KOPT-K1 (cell line): ENCODE measurements around the gene BICDL2.
"Not testable (repeated sequence)": the region's sequence is repeated elsewhere in the genome, so short reads cannot be mapped to it uniquely, and the experiment has no call there.

Source experiments
- H3K27ac ChIP-seq: fragments of 200-600 bp; sonication (generic); 2 replicates; pipeline ENCODE4 v1.5.1; 2016; ENCODE audit warnings: antibody characterized with exemption, mild to moderate bottlenecking, low read depth, low read length; ENCODE audit not compliant: poor library complexity, severe bottlenecking
- H3K36me3 ChIP-seq: fragments of 200-600 bp; sonication (generic); 2 replicates; pipeline ENCODE4 v1.5.1; 2017; ENCODE audit warnings: antibody characterized with exemption, mild to moderate bottlenecking, low read length, moderate library complexity; ENCODE audit not compliant: insufficient read depth
- H3K9me3 ChIP-seq: fragments of 200-600 bp; sonication (generic); 2 replicates; pipeline ENCODE4 v1.5.1; 2017; ENCODE audit warnings: antibody characterized with exemption, low read length, mild to moderate bottlenecking; ENCODE audit not compliant: insufficient read depth, poor library complexity, severe bottlenecking

The BICDL2 gene, protein sequence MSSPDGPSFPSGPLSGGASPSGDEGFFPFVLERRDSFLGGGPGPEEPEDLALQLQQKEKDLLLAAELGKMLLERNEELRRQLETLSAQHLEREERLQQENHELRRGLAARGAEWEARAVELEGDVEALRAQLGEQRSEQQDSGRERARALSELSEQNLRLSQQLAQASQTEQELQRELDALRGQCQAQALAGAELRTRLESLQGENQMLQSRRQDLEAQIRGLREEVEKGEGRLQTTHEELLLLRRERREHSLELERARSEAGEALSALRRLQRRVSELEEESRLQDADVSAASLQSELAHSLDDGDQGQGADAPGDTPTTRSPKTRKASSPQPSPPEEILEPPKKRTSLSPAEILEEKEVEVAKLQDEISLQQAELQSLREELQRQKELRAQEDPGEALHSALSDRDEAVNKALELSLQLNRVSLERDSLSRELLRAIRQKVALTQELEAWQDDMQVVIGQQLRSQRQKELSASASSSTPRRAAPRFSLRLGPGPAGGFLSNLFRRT

DNA sequence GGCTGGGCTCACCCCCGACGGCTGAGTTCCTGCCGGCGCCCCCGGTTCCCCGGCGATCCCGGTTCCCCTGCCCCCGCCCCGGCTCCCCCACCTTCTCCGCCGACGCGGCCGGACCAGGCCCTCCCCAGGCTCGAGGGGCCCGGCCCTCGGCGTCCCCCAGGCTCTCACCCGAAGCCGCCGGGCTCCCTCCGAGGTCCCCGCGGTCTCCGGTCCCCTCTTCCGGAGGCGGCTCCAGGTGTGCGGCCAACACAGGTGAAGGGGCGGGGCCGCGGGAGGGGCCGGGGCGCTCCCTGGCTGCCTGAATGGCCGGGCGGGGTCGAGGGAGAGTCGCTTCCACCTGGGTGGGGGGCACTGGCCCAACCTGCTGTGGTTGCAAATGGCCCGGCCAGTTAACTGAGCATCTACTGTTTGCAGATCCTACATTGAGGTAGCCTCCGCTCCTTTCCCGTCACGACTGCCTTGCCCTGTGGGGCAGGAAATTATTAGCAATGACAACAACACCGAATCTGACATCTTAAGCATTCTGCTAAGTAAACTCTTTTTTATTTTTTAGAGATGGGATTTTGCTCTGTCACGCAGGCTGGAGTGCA is at the start of gene BICDL2:
TSS of gene BICDL2 (minus strand) at position 219 of the 590 bp plus-strand sequence. CDS start 1,448 bp downstream, outside the sequence.
- H3K36me3 ChIP-seq, result no peaks in the 10 kb centered on the region
- no peaks in the 10 kb centered on the region for H3K9me3 ChIP-seq
- no peak within 1 kb of the TSS for H3K27ac ChIP-seq

DNA sequence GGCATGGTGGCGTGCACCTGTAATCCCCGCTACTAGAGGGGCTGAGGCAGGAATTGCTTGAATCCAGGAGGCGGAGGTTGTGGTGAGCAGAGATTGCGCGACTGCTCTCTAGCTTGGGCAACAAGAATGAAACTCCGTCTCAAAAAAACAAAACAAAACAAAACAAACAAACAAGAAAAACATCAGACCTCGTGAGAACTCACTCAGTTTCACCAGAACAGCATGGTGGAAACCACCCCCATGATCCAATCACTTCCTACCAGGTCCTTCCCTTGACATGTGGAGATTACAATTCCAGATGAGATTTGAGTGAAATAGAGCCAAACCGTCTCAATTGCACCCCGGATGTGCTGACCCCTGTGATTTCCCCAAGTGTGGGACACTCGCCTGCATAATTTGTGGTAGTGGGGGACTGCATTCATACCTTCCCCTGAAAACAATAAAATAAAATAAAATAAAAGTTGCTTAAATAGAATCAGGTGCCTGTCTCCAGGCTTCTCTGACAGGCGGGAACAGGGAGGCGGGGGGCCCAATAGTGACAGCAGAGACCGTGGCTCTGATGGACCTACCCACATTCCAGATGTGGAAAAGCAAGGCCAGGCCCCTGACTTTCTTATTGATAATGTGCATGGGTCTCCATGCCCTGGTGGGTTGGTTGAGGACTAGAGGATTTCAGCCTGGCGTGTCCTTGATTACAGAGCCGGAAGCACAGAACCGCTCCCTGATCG is 49.3 kb upstream of the BICDL2 start:
- H3K27ac ChIP-seq, result peak overlapping the region; percentile 31
- H3K9me3 ChIP-seq, result peaks cover 3% of the 10 kb centered on the region
- no peaks in the 10 kb centered on the region for H3K36me3 ChIP-seq

DNA sequence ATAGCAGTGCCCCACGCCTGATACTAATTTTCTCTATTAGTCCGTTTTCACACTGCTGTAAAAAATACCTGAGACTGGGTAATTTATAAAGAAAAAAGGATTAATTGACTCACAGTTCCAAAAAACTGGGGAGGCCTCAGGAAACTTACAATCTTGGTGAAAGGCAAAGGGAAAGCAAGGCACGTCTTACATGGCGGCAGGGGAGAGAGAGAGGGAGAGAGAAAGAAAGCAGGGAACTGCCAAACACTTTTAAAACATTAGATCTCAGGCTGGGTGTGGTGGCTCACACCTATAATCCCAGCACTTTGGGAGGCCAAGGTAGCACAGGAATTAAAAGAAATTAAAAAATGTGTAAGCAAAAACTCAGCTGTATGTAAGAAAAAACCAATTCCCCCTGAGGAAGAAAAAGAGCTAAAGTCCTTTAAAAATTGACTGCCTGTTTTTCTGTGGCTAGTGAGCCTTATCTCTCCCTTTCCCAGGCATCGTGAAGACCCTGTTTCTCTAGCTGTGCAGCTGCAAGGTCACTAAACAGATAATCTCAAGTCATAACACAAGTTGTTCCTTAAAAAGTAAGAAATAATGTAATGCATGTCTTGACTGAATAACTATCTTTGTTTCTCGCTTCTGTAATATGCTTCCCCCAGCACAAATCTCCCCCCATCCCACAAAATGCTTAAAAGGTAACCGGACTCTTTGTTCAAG is 48.4 kb upstream of the BICDL2 start:
- peaks cover 9% of the 10 kb centered on the region for H3K9me3 ChIP-seq
- H3K27ac ChIP-seq, result no peak overlapping the region
- H3K36me3 ChIP-seq, result no peaks in the 10 kb centered on the region

DNA sequence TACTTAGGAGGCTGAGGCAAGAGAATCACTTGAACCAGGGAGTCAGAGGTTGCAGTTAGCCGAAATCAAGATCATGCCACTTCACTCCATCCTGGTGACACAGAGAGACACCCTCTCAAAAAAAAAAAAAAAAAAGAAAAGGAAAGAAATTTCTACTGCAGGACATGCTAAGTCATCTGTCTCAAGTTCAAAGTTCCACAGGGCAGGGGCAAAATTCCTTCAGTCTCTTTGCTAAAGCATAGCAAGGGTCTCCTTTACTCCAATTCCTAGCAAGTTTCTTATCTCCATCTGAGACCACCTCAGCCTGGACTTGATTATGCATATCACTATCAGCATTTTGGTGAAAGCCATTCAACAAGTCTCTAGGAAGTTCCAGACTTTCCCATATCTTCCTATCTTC is 47.7 kb upstream of the BICDL2 start:
- Histone ChIP-seq H3K36me3 (no peaks in the 10 kb centered on the region), H3K9me3 (peaks cover 9% of the 10 kb centered on the region), H3K27ac (no peak overlapping the region)

DNA sequence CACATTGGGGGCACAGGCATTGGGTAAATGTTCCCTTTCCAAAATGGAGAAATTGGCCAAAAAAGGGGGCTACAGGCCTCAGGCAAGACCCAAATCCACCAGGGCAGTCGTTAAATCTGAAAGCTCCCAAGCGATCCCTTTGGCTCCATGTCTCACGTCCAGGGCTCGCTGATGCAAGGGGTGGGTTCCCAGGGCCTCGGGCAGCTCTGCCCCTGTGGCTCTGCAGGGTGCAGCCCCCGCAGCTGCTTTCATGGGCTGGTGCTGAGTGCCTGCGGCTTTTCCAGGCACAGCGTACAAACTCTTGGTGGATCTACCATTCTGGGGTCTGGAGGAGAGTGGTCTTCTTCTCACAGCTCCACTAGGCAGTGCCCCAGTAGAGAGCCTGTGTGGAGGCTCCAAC is 46.7 kb upstream of the BICDL2 start:
- H3K36me3 ChIP-seq, H3K9me3 ChIP-seq, H3K27ac ChIP-seq: not testable (repeated sequence)

DNA sequence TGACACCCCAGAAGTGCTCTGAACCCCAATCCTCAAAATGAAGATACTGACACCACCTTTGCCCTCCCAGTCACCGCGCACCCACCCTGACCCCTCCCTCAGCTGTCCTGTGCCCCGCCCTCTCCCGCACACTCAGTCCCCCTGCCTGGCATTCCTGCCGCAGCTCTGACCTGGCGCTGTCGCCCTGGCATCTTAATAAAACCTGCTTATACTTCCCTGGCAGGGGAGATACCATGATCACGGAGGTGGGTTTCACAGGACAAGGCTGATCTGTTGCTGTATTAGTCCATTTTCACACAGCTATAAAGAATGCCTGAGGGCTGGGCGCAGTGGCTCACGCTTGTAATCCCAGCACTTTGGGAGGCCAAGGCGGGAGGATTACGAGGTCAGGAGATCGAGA is 45.2 kb upstream of the BICDL2 start:
- not testable (repeated sequence) for H3K9me3 ChIP-seq, H3K36me3 ChIP-seq, H3K27ac ChIP-seq

DNA sequence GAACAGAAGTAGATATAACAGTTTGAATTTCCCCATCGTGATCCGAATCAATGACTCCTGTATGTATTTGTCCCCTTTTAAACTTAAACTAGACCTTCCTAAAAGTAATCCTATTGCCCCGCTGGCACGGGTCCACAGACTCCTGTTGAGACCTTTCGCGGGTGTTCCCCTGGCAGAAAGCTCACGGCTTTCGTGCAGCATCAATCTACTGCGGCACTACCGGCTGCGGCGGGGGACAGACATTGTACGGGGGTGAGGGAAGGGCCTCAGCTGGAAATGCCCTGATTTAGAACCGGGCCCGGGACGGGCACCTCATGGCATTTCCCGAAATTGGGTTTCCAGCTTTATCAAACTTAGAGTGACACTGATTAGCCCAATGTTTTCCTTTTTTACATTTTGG is 43.3 kb upstream of the BICDL2 start:
- Histone ChIP-seq H3K36me3 (no peaks in the 10 kb centered on the region), H3K9me3 (peaks cover 9% of the 10 kb centered on the region), H3K27ac (no peak overlapping the region)

DNA sequence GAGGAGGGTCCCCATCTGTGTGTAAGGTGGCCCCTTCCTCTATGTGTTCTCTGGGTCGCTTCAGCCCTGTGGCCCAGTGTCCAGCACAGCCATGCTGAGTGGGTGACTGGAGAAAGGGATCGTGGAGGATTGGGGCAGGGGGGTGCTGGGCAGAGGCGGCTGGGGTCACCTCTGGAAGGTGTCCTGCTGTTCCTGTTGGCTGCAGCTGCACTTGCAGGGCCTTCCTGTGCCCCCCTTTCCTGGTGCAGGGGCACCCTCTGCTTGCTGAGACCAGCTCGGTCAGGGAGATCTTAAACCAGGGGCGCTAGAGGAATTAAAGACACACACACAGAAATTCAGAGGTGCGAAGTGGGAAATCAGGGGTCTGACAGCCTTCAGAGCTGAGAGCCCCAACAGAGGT is 39.8 kb upstream of the BICDL2 start:
- Histone ChIP-seq H3K36me3 (no peaks in the 10 kb centered on the region), H3K9me3 (peaks cover 9% of the 10 kb centered on the region), H3K27ac (peak overlapping the region; percentile 99)

DNA sequence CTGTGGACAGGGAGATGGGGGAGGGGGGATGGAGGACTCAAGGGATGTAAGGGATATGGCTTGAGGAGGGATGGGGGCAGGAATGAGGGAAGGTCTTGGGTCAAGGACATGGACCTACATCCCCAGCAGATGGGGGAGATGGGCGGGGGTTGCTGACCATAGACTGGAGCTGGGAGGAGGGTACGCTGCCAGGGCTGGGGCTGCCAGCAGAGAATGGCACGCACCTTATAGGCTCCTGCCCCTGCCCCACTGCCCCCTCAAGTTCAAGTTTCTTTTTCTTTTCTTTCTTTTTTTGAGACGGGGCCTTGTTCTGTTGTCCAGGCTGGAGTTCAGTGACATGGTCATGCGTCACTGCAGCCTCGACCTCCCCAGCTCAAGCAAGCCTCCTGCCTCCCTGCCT is 39.2 kb upstream of the BICDL2 start:
- not testable (repeated sequence) for H3K9me3 ChIP-seq, H3K36me3 ChIP-seq
- peak overlapping the region; percentile 99 for H3K27ac ChIP-seq

DNA sequence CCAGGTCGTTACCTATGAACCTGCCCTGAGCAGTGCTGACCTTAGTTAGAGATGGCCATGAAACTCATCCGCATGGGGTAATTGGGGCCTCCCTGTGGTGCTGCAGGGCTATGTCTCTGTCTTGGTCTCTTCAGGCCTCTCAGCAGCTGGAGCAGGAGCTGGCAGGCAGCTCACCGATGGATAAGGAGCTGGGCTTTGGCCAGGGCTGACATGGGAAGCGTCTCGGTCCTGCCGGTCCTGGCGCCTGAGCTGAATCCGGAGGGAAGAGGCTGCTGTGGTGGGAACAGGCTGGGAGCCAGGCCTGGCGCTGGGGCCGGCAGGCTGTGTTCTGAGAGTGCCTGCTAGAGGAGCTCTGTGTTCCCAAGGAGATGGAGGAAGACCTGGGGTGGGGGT is 38.8 kb upstream of the BICDL2 start:
- Histone ChIP-seq H3K9me3 (peaks cover 2% of the 10 kb centered on the region), H3K36me3 (no peaks in the 10 kb centered on the region), H3K27ac (peak overlapping the region; percentile 99)

DNA sequence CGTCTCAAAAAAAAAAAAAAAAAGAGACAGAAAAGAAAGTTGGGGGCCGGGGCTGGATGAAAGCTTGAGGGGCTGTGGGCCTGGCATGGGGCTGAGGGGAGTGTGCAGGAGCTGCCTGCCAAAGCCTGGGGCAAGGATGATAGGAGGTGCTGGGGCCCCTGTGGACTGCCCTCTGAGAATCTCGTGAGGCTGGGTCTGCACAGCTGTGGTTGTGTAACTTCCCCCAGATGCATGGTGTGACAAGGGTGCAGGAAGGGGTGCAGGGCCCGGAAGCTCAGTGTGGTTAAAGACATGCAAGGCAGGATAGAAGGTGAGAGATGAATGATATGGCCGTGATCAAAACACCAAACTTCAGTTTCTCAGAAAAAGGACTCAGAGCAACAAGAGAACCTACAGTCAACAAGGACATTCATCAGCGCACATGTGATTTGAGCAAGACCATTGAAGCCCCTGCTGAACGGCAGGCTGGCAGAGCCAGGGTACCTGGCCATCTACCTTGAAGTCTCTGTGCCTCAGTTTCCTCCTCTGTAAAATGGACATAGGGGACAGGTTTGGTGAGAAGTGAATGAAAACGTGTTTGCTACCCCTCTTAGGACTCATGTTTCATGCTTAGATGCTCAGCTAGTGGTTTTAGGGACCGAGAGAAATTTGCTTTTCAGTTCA is 38.2 kb upstream of the BICDL2 start:
- H3K27ac ChIP-seq, result peak overlapping the region; percentile 99
- no peaks in the 10 kb centered on the region for H3K9me3 ChIP-seq
- H3K36me3 ChIP-seq, result no peaks in the 10 kb centered on the region

DNA sequence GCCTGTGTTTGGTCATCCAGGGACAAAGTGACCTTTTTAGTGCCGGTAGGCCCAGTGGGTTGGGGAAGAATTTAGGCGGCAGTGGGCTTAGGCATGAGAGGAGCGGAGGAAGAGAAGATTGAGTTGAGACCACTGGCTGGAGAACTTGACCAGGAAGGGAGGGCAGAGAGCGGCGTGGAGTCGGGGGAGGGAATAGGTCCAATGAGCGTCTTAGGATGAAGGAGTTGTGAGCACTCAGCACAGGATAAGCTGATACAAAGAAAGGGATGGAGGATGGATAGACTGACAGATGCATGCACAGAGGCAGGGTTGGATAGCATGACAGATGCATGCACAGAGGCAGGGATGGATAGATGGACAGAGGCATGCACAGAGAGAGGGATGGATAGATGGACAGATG is 36.7 kb upstream of the BICDL2 start:
- Histone ChIP-seq H3K9me3 (no peaks in the 10 kb centered on the region), H3K36me3 (peaks cover 14% of the 10 kb centered on the region), H3K27ac (peak overlapping the region; percentile 99)

DNA sequence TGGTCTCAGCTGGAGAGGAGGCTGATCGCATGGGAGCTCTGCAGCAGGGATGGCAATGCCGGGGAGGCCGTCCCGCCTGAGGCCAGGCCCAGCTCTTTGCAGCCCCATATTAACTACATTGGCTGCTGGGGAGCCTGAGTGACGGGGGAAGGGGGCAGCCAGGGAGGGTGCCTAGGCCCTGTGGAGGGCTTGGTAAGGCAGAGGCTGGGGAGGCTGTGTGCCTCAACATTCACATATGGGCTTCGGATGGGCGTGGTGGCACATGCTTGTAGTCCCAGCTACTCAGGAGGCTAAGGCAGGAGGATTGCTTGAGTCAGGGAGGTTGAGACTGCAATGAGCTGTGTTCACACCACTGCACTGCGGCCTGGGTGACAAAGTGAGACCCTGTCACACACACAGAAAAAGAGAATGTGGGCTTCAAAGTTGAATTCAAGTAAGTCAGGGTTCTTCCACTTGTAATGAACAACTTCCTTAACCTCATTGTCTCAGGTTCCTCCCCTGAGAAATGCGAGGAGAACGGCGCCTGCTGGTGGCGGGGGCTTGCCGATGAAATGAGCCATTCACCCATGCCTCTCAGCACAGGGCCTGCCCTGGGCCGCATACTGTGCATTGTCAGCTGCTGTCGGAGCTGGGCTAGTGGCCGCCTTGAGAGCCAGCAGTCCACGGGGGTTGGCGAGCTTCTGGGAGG is 36.0 kb upstream of the BICDL2 start:
- Histone ChIP-seq H3K36me3 (peaks cover 22% of the 10 kb centered on the region), H3K27ac (peak overlapping the region; percentile 99)
- H3K9me3 ChIP-seq, result not testable (repeated sequence)

DNA sequence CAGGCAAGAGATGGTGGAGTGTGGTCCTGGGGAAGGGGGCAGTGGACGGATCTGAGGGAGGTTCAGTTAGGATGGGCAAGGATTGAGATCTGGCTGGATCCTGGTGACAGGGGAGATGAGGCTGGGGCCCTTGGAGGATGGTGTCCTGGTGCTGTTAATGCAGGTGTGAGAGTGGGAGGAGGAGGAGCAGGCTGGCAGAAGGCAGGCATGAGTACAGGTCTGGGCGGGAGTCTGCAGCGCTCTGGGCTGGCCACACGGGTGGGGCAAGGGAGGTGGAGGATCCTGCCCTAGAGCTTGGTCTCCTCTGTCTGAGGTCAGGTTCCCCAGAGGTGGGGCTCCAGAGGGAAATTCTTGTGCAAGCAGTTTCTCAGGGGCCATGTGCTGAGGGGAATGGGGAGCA is 35.4 kb upstream of the BICDL2 start:
- H3K9me3 ChIP-seq, result not testable (repeated sequence)
- peak overlapping the region; percentile 69 for H3K27ac ChIP-seq
- H3K36me3 ChIP-seq, result peaks cover 28% of the 10 kb centered on the region
